Measurements from ENCODE around the gene AFAP1. TPM values are rescaled to one million over a fixed set of nuclear protein-coding genes. Genes with fewer than 3 reads are reported as not detected.

AFAP1 gene
- polyA plus RNA-seq, 3 donors = not detected

- Histone ChIP-seq H3K9ac (ENCODE audit: insufficient read depth, low read length, poor library complexity, severe bottlenecking) (no peak overlapping the region), H3K27me3 (ENCODE audit: control insufficient read depth in 2 of 2, insufficient read depth in 2 of 2, low read length in 2 of 2) (peaks cover 2 to 3% of the 10 kb centered on the region in 2 donors), H2AFZ (ENCODE audit: insufficient read depth, low read depth, low read length, poor library complexity, severe bottlenecking) (no peak overlapping the region), H4K20me1 (ENCODE audit: insufficient read depth, low read length) (no peaks in the 10 kb centered on the region), H3K79me2 (ENCODE audit: insufficient read depth, low read length) (no peaks in the 10 kb centered on the region), H3K9me3 (replicated peaks in 1 of 2; ENCODE audit: control insufficient read depth in 1 of 2, insufficient read depth in 1 of 2, low read length in 2 of 2) (no peaks in the 10 kb centered on the region), H3K4me3 (replicated peaks in 1 of 3; ENCODE audit: low read depth in 2 of 3, low read length in 3 of 3) (no peak overlapping the region), H3K36me3 (replicated peaks in 1 of 2; ENCODE audit: control insufficient read depth in 1 of 2, insufficient read depth in 2 of 2, low read length in 2 of 2) (no peaks in the 10 kb centered on the region), H3K4me1 (ENCODE audit: control insufficient read depth in 1 of 2, insufficient read depth in 2 of 2, low read length in 2 of 2) (peaks cover 0 to 10% of the 10 kb centered on the region in 2 donors), H3K27ac (ENCODE audit: low read depth in 1 of 2, low read length in 2 of 2) (no peak overlapping the region), H3K4me2 (replicated peaks; ENCODE audit: extremely low read depth, low read length, poor library complexity, severe bottlenecking) (no peak overlapping the region)
- intact Hi-C loops (cut with micrococcal nuclease) = no loop called here
- 68% methylated on average over 7 of the region's 16 CpGs for WGBS (ENCODE audit: insufficient coverage)
- Mint-ChIP-seq H3K4me1 (peaks cover 24% of the 10 kb centered on the region), H3K4me3 (no peak overlapping the region), H3K27ac (no peak overlapping the region), H3K27me3 (ENCODE audit: low read depth in 3 of 3) (peaks cover 23 to 25% (median 23%) of the 10 kb centered on the region in 3 donors), H3K9me3 (peaks cover 0 to 4% (median 0%) of the 10 kb centered on the region in 7 donors), H3K36me3 (no peaks in the 10 kb centered on the region)
- DNase-seq = peak in 1 of 3 donors; percentile 5
- no peak for TF ChIP-seq CTCF (IDR thresholded peaks at IDR 0.05)
These were observed 29.3 kb downstream of the AFAP1 start for GRCh38 chr4:7910263-7910896.

GRCh38 chr4:7909463-7910262 lies 30.0 kb downstream of the AFAP1 start:
- H3K27me3 ChIP-seq (ENCODE audit: control insufficient read depth in 2 of 2, insufficient read depth in 2 of 2, low read length in 2 of 2) = peaks cover 2 to 6% of the 10 kb centered on the region in 2 donors
- H3K4me3 ChIP-seq (replicated peaks in 1 of 3; ENCODE audit: low read depth in 2 of 3, low read length in 3 of 3) = no peak overlapping the region
- TF ChIP-seq CTCF (IDR thresholded peaks at IDR 0.05) = no peak
- no peaks in the 10 kb centered on the region for H3K36me3 ChIP-seq (replicated peaks in 1 of 2; ENCODE audit: control insufficient read depth in 1 of 2, insufficient read depth in 2 of 2, low read length in 2 of 2)
- no peak for DNase-seq
- H3K27ac Mint-ChIP-seq = no peak overlapping the region
- intact Hi-C loops (cut with micrococcal nuclease) = no loop called here
- H3K79me2 ChIP-seq (ENCODE audit: insufficient read depth, low read length) = no peaks in the 10 kb centered on the region
- H3K4me1 Mint-ChIP-seq = peaks cover 21% of the 10 kb centered on the region
- no peak overlapping the region for H3K4me3 Mint-ChIP-seq
- no peak overlapping the region for H2AFZ ChIP-seq (ENCODE audit: insufficient read depth, low read depth, low read length, poor library complexity, severe bottlenecking)
- no peaks in the 10 kb centered on the region for H3K36me3 Mint-ChIP-seq
- peaks cover 0 to 10% of the 10 kb centered on the region in 2 donors for H3K4me1 ChIP-seq (ENCODE audit: control insufficient read depth in 1 of 2, insufficient read depth in 2 of 2, low read length in 2 of 2)
- no peak overlapping the region for H3K27ac ChIP-seq (ENCODE audit: low read depth in 1 of 2, low read length in 2 of 2)
- no peaks in the 10 kb centered on the region for H4K20me1 ChIP-seq (ENCODE audit: insufficient read depth, low read length)
- H3K4me2 ChIP-seq (replicated peaks; ENCODE audit: extremely low read depth, low read length, poor library complexity, severe bottlenecking) = no peak overlapping the region
- H3K9me3 Mint-ChIP-seq = no peaks in the 10 kb centered on the region
- WGBS (ENCODE audit: insufficient coverage) = 73% methylated on average over 11 of the region's 12 CpGs
- no peaks in the 10 kb centered on the region for H3K9me3 ChIP-seq (replicated peaks in 1 of 2; ENCODE audit: control insufficient read depth in 1 of 2, insufficient read depth in 1 of 2, low read length in 2 of 2)
- peaks cover 22 to 25% (median 23%) of the 10 kb centered on the region in 3 donors for H3K27me3 Mint-ChIP-seq (ENCODE audit: low read depth in 3 of 3)
- no peak overlapping the region for H3K9ac ChIP-seq (ENCODE audit: insufficient read depth, low read length, poor library complexity, severe bottlenecking)
